Suprapubic skin (tissue), 4 donors: Measurements from ENCODE around the gene ZNF683. TPM values are rescaled to one million over a fixed set of nuclear protein-coding genes. Genes with fewer than 3 reads are reported as not detected.

Experiments used
- DNase-seq, 2 donors: peaks; one replicate each; pipeline ENCODE4 v3.0.0-alpha.2; 2019; ENCODE audit warnings: low spot score in 2 of 2
- H3K27ac ChIP-seq: fragments of 200-600 bp; sonication (generic); one replicate; pipeline ENCODE4 v1.5.1; 2019
- H3K27me3 ChIP-seq: fragments of 200-600 bp; sonication (generic); one replicate; pipeline ENCODE4 v1.5.1; 2019
- H3K36me3 ChIP-seq: fragments of 200-600 bp; sonication (generic); one replicate; pipeline ENCODE4 v1.5.1; 2019
- H3K4me1 ChIP-seq: fragments of 200-600 bp; sonication (generic); one replicate; pipeline ENCODE4 v1.5.1; 2019
- H3K4me3 ChIP-seq: fragments of 200-600 bp; sonication (generic); one replicate; pipeline ENCODE4 v1.5.1; 2019; ENCODE audit warnings: mild to moderate bottlenecking
- H3K9me3 ChIP-seq: fragments of 200-600 bp; sonication (generic); one replicate; pipeline ENCODE4 v1.5.1; 2019
- EP300 ChIP-seq: sonication (generic); formaldehyde crosslinking; IDR thresholded peaks from one replicate; pipeline ENCODE4 v1.6.1; 2017; ENCODE audit warnings: antibody characterized with exemption
- POLR2A ChIP-seq, 2 donors: fragments of 450-650 bp; IDR thresholded peaks; one replicate each; pipeline ENCODE4 v1.6.1; 2017; ENCODE audit warnings: antibody characterized with exemption in 2 of 2, mild to moderate bottlenecking in 2 of 2, moderate library complexity in 2 of 2
- POLR2AphosphoS5 ChIP-seq, 3 donors: sonication (generic); formaldehyde crosslinking; IDR thresholded peaks; one replicate each; pipeline ENCODE4 v1.6.1; 2017; ENCODE audit warnings: antibody characterized with exemption in 3 of 3
- WGBS: methylation state at CpG from one replicate; pipeline ENCODE4 v1.1.5; 2018; 5-methylcytosine and 5-hydroxymethylcytosine counted together
- total RNA-seq, 4 donors: library from RNA; depleted of rRNA; stranded (reverse); fragments of >200 nt; gene quantifications; one replicate each; pipeline ENCODE4 v1.1.0, GENCODE V29; 2016
- TF ChIP-seq, protein P1 (sequence below), 2 donors: fragments of 200-600 bp in 1 of 2; fragments of 450-650 bp in 1 of 2; sonication (generic) in 1 of 2; IDR thresholded peaks; one replicate each; pipeline ENCODE4 v1.5.1; 2016 to 2019; ENCODE audit warnings: antibody characterized with exemption in 2 of 2, mild to moderate bottlenecking in 1 of 2, moderate library complexity in 1 of 2

Gene ZNF683
- total RNA-seq, 4 donors from 2014 or later, result not detected

DNA sequence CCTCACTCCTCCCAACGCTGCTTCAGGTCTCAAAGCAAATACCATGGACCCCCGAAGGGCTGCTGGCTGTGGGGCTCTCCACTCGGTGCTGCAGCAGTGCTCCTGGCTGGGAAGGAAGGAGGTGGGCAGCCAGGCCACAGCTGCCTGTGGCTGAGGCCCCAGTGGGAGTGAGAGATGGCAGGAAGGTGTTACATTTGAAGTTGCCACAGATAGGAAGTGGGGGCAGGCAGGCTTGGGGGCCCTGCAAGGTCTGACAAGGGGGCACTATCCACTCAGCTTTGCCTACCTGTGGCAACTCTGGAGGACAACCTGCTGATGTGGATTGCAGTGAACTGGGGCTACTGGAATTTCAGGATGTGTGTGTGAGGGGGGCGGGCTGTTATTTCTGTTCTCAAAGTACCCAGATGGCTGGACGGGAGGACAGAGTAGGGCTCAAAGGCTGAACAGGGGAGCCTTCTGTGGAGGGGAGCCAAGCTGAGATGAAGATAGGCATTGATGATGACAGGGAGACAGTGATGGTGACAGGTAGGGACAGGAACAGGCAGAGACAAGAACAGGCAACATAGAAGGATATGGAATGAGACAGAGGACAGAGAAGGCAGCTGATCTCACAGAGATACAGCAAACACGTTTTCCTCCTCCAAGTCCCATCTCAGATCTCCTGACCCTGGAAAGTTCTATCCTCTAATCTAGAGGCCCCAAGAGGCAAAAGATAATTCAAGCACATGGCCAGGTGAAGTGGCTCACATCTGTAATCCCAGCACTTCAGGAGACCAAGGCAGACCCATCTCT is 1.8 kb downstream of the ZNF683 start:
- Histone ChIP-seq H3K27me3 (peaks cover 12% of the 10 kb centered on the region), H3K9me3 (no peaks in the 10 kb centered on the region), H3K27ac (no peak overlapping the region), H3K4me1 (peaks cover 4% of the 10 kb centered on the region), H3K36me3 (no peaks in the 10 kb centered on the region), H3K4me3 (no peak overlapping the region)
- TF ChIP-seq EP300 (no peak), POLR2A (IDR thresholded peaks at IDR 0.05) (no peak), POLR2AphosphoS5 (IDR thresholded peaks at IDR 0.05) (no peak)
- TF ChIP-seq, protein P1, sequence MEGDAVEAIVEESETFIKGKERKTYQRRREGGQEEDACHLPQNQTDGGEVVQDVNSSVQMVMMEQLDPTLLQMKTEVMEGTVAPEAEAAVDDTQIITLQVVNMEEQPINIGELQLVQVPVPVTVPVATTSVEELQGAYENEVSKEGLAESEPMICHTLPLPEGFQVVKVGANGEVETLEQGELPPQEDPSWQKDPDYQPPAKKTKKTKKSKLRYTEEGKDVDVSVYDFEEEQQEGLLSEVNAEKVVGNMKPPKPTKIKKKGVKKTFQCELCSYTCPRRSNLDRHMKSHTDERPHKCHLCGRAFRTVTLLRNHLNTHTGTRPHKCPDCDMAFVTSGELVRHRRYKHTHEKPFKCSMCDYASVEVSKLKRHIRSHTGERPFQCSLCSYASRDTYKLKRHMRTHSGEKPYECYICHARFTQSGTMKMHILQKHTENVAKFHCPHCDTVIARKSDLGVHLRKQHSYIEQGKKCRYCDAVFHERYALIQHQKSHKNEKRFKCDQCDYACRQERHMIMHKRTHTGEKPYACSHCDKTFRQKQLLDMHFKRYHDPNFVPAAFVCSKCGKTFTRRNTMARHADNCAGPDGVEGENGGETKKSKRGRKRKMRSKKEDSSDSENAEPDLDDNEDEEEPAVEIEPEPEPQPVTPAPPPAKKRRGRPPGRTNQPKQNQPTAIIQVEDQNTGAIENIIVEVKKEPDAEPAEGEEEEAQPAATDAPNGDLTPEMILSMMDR (IDR thresholded peaks at IDR 0.05), result no peak
- WGBS, result 62% methylated on average over 6 of the region's 6 CpGs
- DNase-seq, result no peak

GRCh38 chr1:26368486-26368885 is 4.1 kb downstream of the ZNF683 start:
- TF ChIP-seq, protein P1 (IDR thresholded peaks at IDR 0.05), result no peak
- TF ChIP-seq EP300, result no peak
- WGBS, result 99% methylated on average over 3 of the region's 3 CpGs
- H3K9me3 ChIP-seq, result no peaks in the 10 kb centered on the region
- peaks cover 7% of the 10 kb centered on the region for H3K4me1 ChIP-seq
- H3K27me3 ChIP-seq, result peaks cover 22% of the 10 kb centered on the region
- no peak overlapping the region for H3K27ac ChIP-seq
- DNase-seq, result no peak
- no peak overlapping the region for H3K4me3 ChIP-seq
- no peaks in the 10 kb centered on the region for H3K36me3 ChIP-seq

- Histone ChIP-seq H3K4me1 (peaks cover 7% of the 10 kb centered on the region), H3K27ac (no peak overlapping the region), H3K9me3 (no peaks in the 10 kb centered on the region), H3K36me3 (no peaks in the 10 kb centered on the region), H3K27me3 (peaks cover 26% of the 10 kb centered on the region), H3K4me3 (no peak overlapping the region)
- 89% methylated on average over 3 of the region's 4 CpGs for WGBS
- no peak for DNase-seq
- TF ChIP-seq POLR2AphosphoS5 (IDR thresholded peaks at IDR 0.05), result no peak
- no peak for TF ChIP-seq EP300
- TF ChIP-seq, protein P1 (IDR thresholded peaks at IDR 0.05), result no peak
- no peak for TF ChIP-seq POLR2A (IDR thresholded peaks at IDR 0.05)
Measured at GRCh38 chr1:26368006-26368405, 4.5 kb downstream of the ZNF683 start.

- peaks cover 7% of the 10 kb centered on the region for H3K4me1 ChIP-seq
- DNase-seq, result no peak
- no peak overlapping the region for H3K27ac ChIP-seq
- peaks cover 32% of the 10 kb centered on the region for H3K27me3 ChIP-seq
- WGBS, result 63% methylated on average over 1 of the region's 6 CpGs
- no peak overlapping the region for H3K4me3 ChIP-seq
- TF ChIP-seq, protein P1 (IDR thresholded peaks at IDR 0.05), result no peak
- TF ChIP-seq POLR2A (IDR thresholded peaks at IDR 0.05), result no peak
- TF ChIP-seq EP300, result no peak
- no peak for TF ChIP-seq POLR2AphosphoS5 (IDR thresholded peaks at IDR 0.05)
- H3K9me3 ChIP-seq, result no peaks in the 10 kb centered on the region
- H3K36me3 ChIP-seq, result no peaks in the 10 kb centered on the region
Measured at GRCh38 chr1:26367441-26367840, 5.1 kb downstream of the ZNF683 start.

- H3K4me1 ChIP-seq, result peaks cover 12% of the 10 kb centered on the region
- no peaks in the 10 kb centered on the region for H3K9me3 ChIP-seq
- DNase-seq, result no peak
- 58% methylated on average over 9 of the region's 9 CpGs for WGBS
- no peak overlapping the region for H3K4me3 ChIP-seq
- no peaks in the 10 kb centered on the region for H3K36me3 ChIP-seq
- no peak overlapping the region for H3K27ac ChIP-seq
- TF ChIP-seq, protein P1 (IDR thresholded peaks at IDR 0.05), result no peak
- no peak for TF ChIP-seq POLR2AphosphoS5 (IDR thresholded peaks at IDR 0.05)
- H3K27me3 ChIP-seq, result peaks cover 56% of the 10 kb centered on the region
Measured at GRCh38 chr1:26364956-26365355, 7.6 kb downstream of the ZNF683 start.
